Gastrocnemius medialis (tissue), 4 donors: ENCODE data around the gene JADE2. TPM values are rescaled to one million over a fixed set of nuclear protein-coding genes. Genes with fewer than 3 reads are reported as not detected.

Experiments used
- ATAC-seq, 2 donors: fragments of 150-250 bp; one replicate each; pipeline ENCODE4 v1.9.1; 2016
- DNase-seq, 2 donors: peaks; one replicate each; pipeline ENCODE4 v3.0.0-alpha.2; 2019
- H3K27ac ChIP-seq, 4 donors: fragments of 200-600 bp; sonication (generic); 1 replicate in 1 of 4; 2 replicates in 3 of 4; pipeline ENCODE4 v1.5.1; 2016 to 2018; ENCODE audit warnings: mild to moderate bottlenecking in 2 of 4, moderate library complexity in 1 of 4
- H3K27me3 ChIP-seq, 3 donors: fragments of 200-600 bp; sonication (generic) in 2 of 3; 1 replicate in 1 of 3; 2 replicates in 2 of 3; pipeline versions ENCODE4 v1.5.1 to v1.6.0; 2016 to 2019; ENCODE audit warnings: mild to moderate bottlenecking in 1 of 3, moderate library complexity in 1 of 3
- H3K36me3 ChIP-seq, 2 donors: fragments of 200-600 bp; sonication (generic) in 1 of 2; one replicate each; pipeline ENCODE4 v1.5.1; 2017 to 2018
- H3K4me1 ChIP-seq, 2 donors: fragments of 200-600 bp; sonication (generic) in 1 of 2; one replicate each; pipeline ENCODE4 v1.5.1; 2016 to 2017; ENCODE audit warnings: mild to moderate bottlenecking in 2 of 2
- H3K4me3 ChIP-seq, 4 donors: fragments of 200-600 bp; sonication (generic) in 3 of 4; 1 replicate in 1 of 4; 2 replicates in 3 of 4; pipeline ENCODE4 v1.5.1; 2016 to 2019; ENCODE audit warnings: mild to moderate bottlenecking in 2 of 4
- H3K9me3 ChIP-seq, 3 donors: fragments of 200-600 bp; sonication (generic) in 2 of 3; 1 replicate in 1 of 3; 2 replicates in 2 of 3; pipeline ENCODE4 v1.5.1; 2016 to 2019
- POLR2A ChIP-seq, 2 donors: fragments of 450-650 bp; IDR thresholded peaks; one replicate each; pipeline ENCODE4 v1.6.1; 2017; ENCODE audit warnings: antibody characterized with exemption in 2 of 2, mild to moderate bottlenecking in 2 of 2, moderate library complexity in 2 of 2
- in situ Hi-C, 4 donors: fragments of 200-750 bp; cut with MboI; loops; one replicate each; pipeline versions ENCODE4 v1.15.0 to v1.8.0; 2017; ENCODE audit warnings: low sequenced_read_pairs in 4 of 4
- intact Hi-C: fragments of 100-400 bp; cut with DNase I; formaldehyde crosslinking; loops from one replicate; pipeline ENCODE4 v1.15.1; 2023; ENCODE audit warnings: low total_unique reads
- total RNA-seq, 4 donors: library from RNA; depleted of rRNA; stranded (reverse); fragments of >200 nt; gene quantifications; one replicate each; pipeline versions ENCODE4 v1.1.0 to v1.2.3, GENCODE V29; 2016
- TF ChIP-seq, protein P1 (sequence below), 5 experiments: fragments of 450-650 bp in 3 of 5; fragments of 200-600 bp in 2 of 5; sonication (generic) in 2 of 5; IDR thresholded peaks in 4 of 5; conservative IDR thresholded peaks in 1 of 5; 1 replicate in 4 of 5; 2 replicates in 1 of 5; pipeline ENCODE4 v1.5.1; 2016 to 2019; ENCODE audit warnings: antibody characterized with exemption in 5 of 5, mild to moderate bottlenecking in 3 of 5, moderate library complexity in 3 of 5

The JADE2 gene
- total RNA-seq, 4 donors from 2014 or later = 17.3 to 44.5 (median 19.8) TPM

DNA sequence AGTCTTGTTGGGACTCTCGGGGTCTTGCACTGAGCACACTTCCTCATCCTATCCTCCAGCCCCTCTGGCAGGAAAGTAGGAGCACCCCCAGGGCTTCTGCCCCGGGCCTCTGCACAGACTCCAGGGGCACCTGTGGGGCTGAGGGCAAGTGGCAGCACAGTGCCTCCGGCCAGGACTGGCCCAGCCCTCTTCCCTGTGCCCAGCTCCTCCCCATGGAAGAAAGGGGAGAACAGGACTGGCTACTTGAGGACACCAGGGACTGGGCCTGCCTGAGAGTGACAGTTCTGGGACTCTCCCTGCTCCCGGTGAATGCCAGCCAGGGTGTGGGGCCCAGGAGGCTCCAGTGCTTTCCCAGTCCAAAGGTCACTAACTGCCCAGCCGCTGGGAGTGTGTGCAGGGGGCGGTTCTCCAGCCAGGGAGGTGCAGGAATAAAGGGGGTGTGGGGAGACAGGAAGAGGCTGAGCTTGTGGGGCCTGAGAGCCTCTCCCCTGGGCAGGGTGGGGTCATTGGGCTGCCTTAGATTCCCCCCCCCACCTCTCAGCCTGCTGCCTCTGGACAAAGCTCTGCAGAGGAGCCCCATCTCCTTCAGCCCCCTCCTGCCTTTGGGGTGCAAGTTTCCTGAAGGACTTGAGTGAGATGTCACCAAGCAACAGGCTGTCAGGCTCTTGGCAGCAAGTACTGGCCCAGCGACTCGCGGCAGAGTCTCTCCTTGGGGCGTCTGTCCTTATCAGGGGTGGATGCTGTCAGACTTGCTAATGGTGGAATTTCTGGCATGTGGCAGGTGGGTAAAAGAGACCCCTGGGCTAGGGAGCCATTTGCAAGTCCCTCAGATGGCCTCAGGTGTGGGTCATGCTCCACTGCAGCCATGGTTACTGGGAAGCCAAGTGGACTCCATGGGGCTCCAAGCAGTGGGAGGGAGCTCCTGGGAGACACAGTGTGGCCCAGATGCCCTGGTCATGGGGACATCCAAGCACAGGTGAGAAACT, 19.1 kb upstream of the JADE2 start:
- peak overlapping the region; percentile 55 to 81 (median 74) for H3K27ac ChIP-seq

DNA sequence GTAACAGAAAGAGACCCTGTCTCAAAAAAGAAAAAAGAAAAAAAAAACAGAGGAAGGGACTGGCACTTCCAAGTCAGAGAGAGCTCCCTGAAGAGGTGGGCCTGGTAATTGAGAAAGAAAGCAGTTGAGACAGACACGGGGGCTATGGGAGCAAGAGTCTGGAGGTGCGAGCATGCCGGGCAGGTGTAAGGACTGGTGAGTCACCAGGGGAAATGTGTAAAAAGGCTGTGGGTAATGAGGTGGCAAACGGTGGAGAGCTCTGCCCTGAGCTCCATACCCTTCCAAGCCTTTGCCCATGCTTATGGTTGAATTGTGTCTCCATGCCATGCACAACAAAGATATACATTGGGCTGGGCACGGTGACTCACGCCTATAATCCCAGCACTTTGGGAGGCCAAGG, 18.0 kb upstream of the JADE2 start:
- ATAC-seq (no peak), DNase-seq (no peak)
- peaks cover 37 to 58% of the 10 kb centered on the region in 2 donors for H3K4me1 ChIP-seq
- H3K27me3 ChIP-seq = no peaks in the 10 kb centered on the region
- peak overlapping the region in 2 of 4 donors; percentile 55 to 81 for H3K27ac ChIP-seq
- H3K9me3 ChIP-seq = no peaks in the 10 kb centered on the region
- H3K36me3 ChIP-seq = no peaks in the 10 kb centered on the region
- peak overlapping the region in 1 of 4 donors; percentile 43 for H3K4me3 ChIP-seq
- intact Hi-C loops (no loop called here), in situ Hi-C loops (loop anchor here in 3 of 4 donors (25.0 kb wide), 1 partner anchor 95 kb away; the partner anchor contains the start of gene CDKN2AIPNL (in 3 of the 3))
- no peak for TF ChIP-seq POLR2A (IDR thresholded peaks at IDR 0.05)
- TF ChIP-seq, protein P1, sequence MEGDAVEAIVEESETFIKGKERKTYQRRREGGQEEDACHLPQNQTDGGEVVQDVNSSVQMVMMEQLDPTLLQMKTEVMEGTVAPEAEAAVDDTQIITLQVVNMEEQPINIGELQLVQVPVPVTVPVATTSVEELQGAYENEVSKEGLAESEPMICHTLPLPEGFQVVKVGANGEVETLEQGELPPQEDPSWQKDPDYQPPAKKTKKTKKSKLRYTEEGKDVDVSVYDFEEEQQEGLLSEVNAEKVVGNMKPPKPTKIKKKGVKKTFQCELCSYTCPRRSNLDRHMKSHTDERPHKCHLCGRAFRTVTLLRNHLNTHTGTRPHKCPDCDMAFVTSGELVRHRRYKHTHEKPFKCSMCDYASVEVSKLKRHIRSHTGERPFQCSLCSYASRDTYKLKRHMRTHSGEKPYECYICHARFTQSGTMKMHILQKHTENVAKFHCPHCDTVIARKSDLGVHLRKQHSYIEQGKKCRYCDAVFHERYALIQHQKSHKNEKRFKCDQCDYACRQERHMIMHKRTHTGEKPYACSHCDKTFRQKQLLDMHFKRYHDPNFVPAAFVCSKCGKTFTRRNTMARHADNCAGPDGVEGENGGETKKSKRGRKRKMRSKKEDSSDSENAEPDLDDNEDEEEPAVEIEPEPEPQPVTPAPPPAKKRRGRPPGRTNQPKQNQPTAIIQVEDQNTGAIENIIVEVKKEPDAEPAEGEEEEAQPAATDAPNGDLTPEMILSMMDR (IDR thresholded peaks at IDR 0.05 in 4 of 5, conservative IDR thresholded peaks at IDR 0.05 in 1 of 5) = no peak

More for the DNA sequence above, 19.1 kb upstream of the JADE2 start:
- in situ Hi-C loops (loop anchor here in 3 of 4 donors (25.0 kb wide), 1 partner anchor 94 kb away; the partner anchor contains the start of gene CDKN2AIPNL (in 3 of the 3)), intact Hi-C loops (no loop called here)
- Histone ChIP-seq H3K4me3 (peak overlapping the region in 3 of 4 donors; percentile 23 to 43 (median 28)), H3K9me3 (no peaks in the 10 kb centered on the region), H3K36me3 (no peaks in the 10 kb centered on the region), H3K4me1 (peaks cover 28 to 47% of the 10 kb centered on the region in 2 donors), H3K27me3 (no peaks in the 10 kb centered on the region)
- TF ChIP-seq POLR2A (IDR thresholded peaks at IDR 0.05) = peak; percentile 16 to 45
- TF ChIP-seq, protein P1 (IDR thresholded peaks at IDR 0.05 in 4 of 5, conservative IDR thresholded peaks at IDR 0.05 in 1 of 5) = no peak
- DNase-seq = peak; percentile 63 to 89
- ATAC-seq = peak; percentile 81 to 86

DNA sequence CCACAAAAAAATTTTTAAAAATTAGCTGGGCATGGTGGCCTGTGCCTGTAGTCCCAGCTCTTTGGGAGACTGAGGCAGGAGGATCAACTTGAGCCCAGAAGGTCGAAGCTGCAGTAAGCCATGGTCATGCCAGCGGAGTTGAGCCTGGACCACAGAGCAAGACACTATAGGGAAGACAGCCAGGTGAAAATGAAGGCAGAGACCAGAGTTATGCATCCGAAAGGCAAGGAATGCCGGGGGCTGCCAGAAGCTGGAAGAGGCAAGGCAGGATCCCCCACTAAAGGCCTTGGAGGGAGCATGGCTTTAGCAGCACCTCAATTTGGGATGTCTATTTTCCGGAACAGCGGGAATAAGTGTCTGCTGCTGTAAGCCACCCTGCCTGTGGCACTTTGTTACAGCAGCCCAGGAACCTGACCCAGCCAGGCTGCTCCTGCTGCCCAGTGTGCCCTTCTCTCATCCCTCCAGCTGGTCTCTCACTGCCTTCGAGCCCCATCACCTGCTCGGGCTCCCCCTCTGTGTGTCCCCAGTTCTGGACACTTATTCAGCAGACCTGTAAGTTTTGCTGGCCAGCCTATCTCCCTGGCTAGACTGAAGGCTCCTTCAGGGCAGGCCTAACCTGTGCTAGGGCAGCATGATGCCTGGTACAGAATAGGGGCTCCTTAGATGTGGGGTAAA, 16.8 kb upstream of the JADE2 start:
- Histone ChIP-seq H3K4me3 (no peak overlapping the region), H3K4me1 (peaks cover 42 to 53% of the 10 kb centered on the region in 2 donors), H3K27me3 (no peaks in the 10 kb centered on the region), H3K27ac (peak overlapping the region; percentile 22 to 93 (median 66)), H3K36me3 (no peaks in the 10 kb centered on the region), H3K9me3 (no peaks in the 10 kb centered on the region)
- in situ Hi-C loops (loop anchor here in 3 of 4 donors (25.0 kb wide), 1 partner anchor 96 kb away; the partner anchor contains the start of gene CDKN2AIPNL (in 3 of the 3)), intact Hi-C loops (no loop called here)
- DNase-seq (no peak), ATAC-seq (no peak)
- TF ChIP-seq, protein P1 (IDR thresholded peaks at IDR 0.05 in 4 of 5, conservative IDR thresholded peaks at IDR 0.05 in 1 of 5) = no peak
- no peak for TF ChIP-seq POLR2A (IDR thresholded peaks at IDR 0.05)

DNA sequence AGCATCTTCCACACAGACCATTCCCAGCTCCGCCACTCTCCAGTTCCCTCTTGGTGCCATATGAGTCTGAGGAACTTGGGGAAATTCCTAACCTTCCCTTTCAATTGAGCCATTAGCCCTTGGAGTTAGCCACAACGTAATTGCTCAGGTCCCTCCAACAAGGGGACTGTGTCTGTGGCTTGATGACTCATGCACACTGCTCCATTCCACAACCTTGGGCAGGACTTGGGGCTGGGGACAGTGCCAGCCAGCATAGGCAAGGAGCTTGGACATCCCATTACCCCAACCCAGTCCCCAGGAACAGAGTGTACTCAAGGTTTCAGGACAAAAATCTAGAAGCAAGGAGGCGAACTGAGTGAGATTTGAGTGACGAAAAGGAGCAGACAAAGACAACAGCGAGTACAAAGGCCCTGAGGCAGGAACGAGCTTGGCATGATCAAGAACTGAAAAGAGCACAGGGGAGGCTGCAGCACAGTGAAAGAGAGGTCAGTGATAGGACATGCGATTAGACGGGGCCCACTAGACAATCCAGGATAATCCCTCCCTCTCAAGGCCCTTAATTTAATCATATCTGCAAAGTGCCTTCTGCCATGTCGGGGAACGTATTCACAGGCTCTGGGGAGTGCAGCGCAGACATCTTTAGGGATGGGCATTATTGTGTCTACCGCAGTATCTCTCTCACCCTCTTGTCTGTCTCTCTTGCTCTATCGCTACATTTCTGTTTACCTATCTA, 16.0 kb upstream of the JADE2 start:
- peak; percentile 43 to 86 for DNase-seq
- peak overlapping the region; percentile 22 to 93 (median 66) for H3K27ac ChIP-seq

More for the DNA sequence above, 16.0 kb upstream of the JADE2 start:
- Histone ChIP-seq H3K4me1 (peaks cover 38 to 45% of the 10 kb centered on the region in 2 donors), H3K4me3 (no peak overlapping the region), H3K9me3 (no peaks in the 10 kb centered on the region), H3K27me3 (no peaks in the 10 kb centered on the region), H3K36me3 (no peaks in the 10 kb centered on the region)
- ATAC-seq = peak; percentile 38 to 44
- TF ChIP-seq, protein P1 (IDR thresholded peaks at IDR 0.05 in 4 of 5, conservative IDR thresholded peaks at IDR 0.05 in 1 of 5) = no peak
- TF ChIP-seq POLR2A (IDR thresholded peaks at IDR 0.05) = no peak
- intact Hi-C loops = loop anchor here (2.0 kb wide), 2 partner anchors 73 to 99 kb away; partner anchors contain the start of gene CDKN2AIPNL
- in situ Hi-C loops = loop anchor here in 3 of 4 donors (10.0 to 25.0 kb wide), 2 partner anchors 45 to 97 kb away; partner anchors contain the start of gene CDKN2AIPNL (in 3 of the 3)
